NCI-H2081 treated with DMSO at 0.1 percent for 48 hours (cell line): Measurements from ENCODE around the gene SYT1.

Source experiments
- DNase-seq: peaks from one replicate; lab custom pipeline; 2025; lab: John Stamatoyannopoulos, UW

SYT1 gene

DNA sequence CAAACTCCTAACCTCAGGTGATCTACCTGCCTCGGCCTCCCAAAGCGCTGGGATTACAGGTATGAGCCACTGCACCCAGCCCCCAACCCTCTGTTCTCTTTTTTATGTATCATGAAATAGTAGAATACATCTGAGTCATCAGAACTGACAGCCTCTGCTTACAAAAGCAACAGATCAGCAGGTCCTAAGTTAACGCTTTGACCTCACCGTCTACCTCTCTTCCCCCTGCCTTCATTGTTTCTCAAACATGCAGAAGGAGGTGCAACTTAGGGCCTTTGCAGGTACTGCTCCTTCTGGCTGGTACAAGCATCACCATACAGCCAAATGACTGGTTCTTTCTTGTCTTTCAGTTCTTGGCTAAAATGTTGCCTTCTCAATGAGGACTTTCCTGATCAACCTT is 577.0 kb downstream of the SYT1 start:
- no peak for DNase-seq

DNA sequence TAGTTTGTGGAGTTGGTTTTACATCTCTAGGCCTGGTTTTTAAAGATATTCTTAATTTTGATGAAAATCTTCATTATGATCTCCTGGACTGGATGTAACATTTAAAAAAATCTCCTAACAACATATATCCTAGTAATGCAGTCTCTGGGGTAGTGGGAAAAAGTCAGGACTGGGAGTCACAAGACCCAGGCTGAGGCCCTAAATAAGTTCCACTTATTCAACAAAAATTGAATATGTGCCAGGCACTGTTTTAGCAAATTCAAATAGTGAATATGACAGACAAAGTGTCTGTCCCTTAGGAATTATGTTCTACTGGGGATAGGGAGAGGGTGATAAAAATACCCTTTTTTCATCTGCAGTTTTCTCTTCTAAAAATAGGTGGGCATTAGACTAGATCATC is 577.8 kb downstream of the SYT1 start:
- no peak for DNase-seq

DNA sequence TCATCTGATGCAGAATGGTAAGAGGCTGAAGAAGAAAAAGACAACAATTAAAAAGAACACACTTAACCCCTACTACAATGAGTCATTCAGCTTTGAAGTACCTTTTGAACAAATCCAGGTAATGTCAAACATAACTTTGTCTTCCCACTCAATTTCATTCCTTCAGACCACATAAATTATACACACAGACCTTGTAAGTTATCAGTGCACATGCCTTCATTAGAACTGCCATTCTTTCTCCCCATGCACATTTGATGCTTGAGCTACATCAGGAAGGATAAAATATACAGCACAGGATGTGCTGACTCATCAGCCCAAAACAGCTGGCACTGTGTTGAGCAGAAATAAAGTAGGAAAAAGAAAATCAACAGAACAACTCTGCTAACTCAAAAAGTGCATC is 579.5 kb downstream of the SYT1 start:
- no peak for DNase-seq

DNA sequence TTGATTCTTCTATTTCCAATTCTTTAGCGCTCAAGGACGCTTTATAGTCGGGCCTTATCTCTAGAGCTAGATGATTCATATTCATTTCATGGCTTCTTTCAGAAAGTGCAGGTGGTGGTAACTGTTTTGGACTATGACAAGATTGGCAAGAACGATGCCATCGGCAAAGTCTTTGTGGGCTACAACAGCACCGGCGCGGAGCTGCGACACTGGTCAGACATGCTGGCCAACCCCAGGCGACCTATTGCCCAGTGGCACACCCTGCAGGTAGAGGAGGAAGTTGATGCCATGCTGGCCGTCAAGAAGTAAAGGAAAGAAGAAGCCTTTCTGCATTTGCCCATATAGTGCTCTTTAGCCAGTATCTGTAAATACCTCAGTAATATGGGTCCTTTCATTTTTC is 584.2 kb downstream of the SYT1 start:
- DNase-seq, result no peak

DNA sequence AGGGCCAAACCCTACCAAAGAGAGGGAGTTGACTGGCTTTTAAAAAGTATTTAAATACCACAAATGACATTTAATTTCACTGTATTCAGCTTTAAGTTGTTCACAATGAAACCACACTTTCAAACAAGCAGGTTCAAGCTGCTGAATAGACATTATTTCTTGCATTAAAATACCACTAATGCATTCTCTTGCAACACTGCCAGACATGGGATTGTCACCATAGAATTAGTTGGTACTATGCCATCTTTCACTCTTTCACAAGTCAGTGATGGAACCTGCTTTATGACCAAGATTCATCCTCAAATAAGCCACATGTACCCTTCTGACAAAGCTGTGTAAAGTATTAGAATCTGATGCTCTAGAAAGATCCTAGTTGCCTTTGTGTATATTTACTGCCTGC is 586.8 kb downstream of the SYT1 start:
- DNase-seq, result no peak

DNA sequence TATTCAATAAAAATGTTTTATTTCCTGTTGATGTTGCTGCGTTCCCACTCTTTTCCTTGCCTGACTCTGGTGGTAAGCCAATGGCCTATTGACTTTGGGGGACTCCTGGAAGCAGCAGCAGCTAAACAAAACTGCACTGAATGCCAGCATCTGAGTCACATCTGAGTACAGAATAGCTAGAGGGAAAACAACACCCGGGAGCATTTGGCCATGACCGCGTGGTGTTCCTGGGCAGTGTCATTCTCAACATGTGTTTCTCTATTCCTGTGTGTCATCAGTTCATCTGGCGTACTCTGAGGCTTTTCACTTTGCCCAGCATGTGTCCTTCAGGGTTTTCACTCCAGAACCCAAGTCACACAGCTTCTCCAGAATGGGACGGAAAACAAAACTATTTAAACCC is 587.4 kb downstream of the SYT1 start:
- DNase-seq, result no peak

DNA sequence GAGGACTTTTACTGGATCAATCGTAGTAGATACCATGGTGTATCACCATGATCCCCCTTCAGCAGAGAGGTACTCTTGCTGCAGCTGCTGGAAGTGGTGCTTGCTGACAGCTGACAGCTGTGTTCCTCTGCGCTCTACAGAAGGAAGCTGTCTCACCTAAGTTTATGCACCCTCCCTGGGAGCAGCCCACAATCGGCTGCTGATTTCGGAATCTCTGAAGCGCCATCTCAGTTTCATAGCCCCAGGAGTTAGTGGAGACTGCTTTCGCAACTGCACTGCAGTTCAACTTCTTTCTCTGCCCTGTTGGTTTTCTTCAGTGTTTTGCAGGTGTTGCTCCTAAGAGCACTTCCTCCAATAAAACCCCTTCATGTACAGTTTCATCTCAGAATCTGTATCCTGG is 588.3 kb downstream of the SYT1 start:
- no peak for DNase-seq

DNA sequence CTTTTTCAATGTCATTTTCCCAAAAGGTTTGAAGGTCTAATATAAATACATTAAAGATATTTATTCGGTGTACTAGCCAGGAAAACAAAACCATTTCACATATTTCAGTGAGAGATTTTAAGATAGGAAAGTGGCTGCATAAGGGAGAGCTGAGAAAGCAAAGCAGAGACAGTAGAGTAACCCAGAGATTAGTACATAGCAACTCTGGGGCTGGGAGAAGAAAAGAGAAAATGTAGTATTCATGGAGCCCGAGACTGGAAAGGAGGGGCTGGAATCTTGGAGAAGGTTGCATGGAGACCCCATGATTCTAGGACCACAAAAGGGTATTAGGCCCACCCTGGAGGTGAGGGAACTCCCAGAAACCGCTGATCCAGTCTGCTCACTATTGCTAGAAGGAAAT is 589.2 kb downstream of the SYT1 start:
- no peak for DNase-seq

DNA sequence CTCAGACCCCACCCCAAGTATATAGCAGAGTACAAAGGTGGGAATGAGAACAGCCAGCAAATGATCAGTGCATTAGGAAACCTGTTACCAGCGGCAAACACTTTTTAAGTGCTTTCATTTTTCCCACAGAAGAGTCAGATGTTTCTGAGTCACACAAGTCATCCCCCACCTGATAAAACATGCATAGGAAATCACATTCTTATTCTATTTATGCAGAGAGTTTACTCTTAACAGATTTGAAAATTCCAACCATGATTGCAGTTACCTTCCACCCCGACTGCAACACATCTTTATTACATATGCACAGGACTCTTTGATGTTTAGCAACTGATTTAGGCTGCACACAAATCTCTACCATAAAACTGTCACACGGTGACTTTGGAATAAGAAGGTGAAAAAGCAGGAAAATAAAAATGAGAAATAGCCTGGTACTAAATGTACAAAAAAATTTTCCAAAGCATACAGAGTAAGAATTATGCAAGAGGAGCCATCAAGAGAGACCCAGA is 589.8 kb downstream of the SYT1 start:
- no peak for DNase-seq

DNA sequence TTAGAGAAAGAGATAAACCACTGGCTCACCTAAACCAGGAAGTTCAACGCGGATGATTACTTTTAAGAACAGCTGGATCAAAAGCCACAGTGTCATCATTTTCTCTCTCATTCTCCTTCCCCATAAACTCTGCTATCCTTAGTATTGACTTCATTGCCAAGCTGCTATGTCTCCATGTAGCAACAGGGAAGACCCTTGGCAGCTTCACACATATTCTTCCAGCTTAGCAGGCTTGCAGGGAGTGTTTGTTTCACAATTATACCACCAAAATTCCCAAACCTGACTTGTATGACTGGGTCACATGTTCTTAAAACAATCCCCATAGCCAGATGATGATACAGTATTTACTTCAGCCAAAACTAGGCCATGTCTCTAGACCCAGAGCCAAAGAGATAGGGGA is 590.7 kb downstream of the SYT1 start:
- no peak for DNase-seq

DNA sequence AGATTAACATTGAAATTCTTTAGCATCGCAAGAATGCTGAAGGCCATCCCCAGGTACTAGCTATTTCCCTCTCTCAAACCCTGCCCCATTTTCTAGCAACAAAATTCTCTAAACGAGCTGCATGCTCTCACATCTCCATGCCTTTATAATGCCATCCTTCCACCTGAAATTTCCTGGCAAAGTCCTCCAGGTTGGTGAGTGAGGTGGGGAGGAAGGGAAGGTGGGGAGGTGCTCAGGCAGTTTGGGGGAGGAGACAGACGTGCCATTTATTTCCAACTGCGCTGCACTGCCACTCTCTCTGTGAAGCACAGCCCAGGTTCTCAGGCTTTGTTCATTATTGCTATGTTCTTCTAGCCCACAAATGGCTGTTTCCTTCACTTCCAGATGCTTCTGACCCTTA is 617.7 kb downstream of the SYT1 start:
- no peak for DNase-seq

DNA sequence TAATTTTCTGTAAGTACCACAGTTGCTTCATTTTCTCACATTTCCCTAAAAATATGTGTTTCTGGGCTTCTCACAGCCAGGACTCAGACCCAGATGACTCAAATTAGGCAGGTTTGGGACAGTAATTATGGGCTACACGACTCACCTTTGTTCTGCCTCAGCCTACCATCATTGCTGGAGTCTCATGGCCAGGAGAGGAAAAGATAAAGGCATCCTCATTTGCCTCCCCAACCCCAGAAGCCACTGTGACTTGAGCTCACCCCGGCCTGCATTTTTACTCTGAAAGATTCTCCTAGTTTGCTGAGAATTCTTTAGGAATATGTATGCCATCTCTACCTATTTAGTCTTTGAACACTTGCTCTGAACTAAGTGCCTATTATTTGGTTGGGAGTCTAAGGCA is 618.3 kb downstream of the SYT1 start:
- no peak for DNase-seq

DNA sequence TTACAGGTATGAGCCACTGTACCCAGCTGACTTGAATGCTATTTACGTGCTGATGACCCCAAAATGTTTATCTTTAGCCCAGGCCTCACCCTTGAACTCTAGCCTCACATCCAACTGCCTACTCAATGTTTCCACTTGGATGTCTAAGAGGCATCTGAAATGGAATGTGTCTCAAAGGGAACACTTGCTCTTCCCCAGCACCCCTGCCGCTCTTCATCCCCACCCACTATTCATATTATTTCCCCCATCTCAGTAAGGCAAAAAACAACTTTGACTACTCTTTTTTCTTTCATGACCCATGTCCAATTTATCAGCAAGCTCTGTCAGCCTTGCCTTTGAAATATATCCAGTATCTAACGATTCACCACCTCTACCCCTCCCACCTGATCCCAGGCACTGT is 621.6 kb downstream of the SYT1 start:
- no peak for DNase-seq

DNA sequence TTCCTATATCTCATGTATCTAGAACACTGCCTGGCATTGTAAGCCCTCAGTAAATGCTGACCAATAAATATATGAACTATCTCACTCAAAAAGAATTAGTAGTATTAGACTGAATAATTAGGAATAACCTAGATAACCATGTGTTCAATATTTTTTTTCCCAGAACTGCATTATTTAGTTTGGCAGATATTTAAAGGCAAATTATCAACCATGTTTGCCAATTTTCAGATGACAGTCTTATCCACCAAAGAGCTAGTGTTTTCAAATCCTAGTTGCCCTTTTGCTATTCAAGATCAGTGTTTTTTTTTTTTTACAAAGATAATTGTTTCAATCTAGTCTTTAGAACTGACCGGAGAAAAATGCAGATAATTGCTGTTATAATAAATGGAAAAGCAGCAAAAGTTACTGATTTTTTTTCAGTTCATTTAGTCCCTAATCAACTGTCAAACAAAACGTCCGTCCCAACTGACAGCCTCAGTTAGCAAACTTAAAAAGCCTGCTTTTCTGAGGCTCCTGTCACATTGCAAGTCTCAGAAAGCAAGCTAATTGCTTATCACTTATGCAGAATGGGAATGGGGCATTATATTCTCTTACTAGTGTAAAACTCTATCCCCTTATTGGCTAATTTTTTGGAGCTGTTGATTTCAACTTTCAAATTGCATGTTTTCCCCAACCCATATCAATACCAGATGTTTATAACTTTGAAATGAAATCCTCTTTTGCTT is 623.0 kb downstream of the SYT1 start:
- DNase-seq, result no peak
